Adrenal gland (tissue), 12 donors: Measurements from ENCODE around the gene MEGF11. TPM values are rescaled to one million over a fixed set of nuclear protein-coding genes. Genes with fewer than 3 reads are reported as not detected.

ENCODE experiments used
- DNase-seq, 7 donors: peaks; one replicate each; pipeline ENCODE4 v3.0.0-alpha.2; 2019 to 2020
- H3K27ac ChIP-seq, 5 donors: fragments of 200-600 bp; sonication (generic) in 4 of 5; 1 replicate in 3 of 5; 2 replicates in 2 of 5; pipeline versions ENCODE4 v1.5.1 to v1.8.0; 2016 to 2020; ENCODE audit warnings: mild to moderate bottlenecking in 1 of 5
- H3K27me3 ChIP-seq: fragments of 200-600 bp; 2 replicates; pipeline ENCODE4 v1.8.0; 2021
- H3K36me3 ChIP-seq, 2 donors: fragments of 200-600 bp; replicated peaks in 1 of 2; 1 replicate in 1 of 2; 2 replicates in 1 of 2; pipeline versions ENCODE4 v1.5.1 to v1.8.0; 2018 to 2022
- H3K4me1 ChIP-seq, 2 donors: fragments of 200-600 bp; replicated peaks in 1 of 2; 1 replicate in 1 of 2; 2 replicates in 1 of 2; pipeline versions ENCODE4 v1.5.1 to v1.8.0; 2018 to 2021
- H3K4me3 ChIP-seq, 4 donors: fragments of 200-600 bp; sonication (generic) in 3 of 4; one replicate each; pipeline ENCODE4 v1.5.1; 2016 to 2018
- H3K9me3 ChIP-seq, 3 donors: fragments of 200-600 bp; sonication (generic) in 1 of 3; replicated peaks in 1 of 3; 1 replicate in 2 of 3; 2 replicates in 1 of 3; pipeline versions ENCODE4 v1.5.1 to v1.8.0; 2016 to 2021
- POLR2A ChIP-seq, 2 donors: fragments of 450-650 bp; IDR thresholded peaks; one replicate each; pipeline ENCODE4 v1.6.1; 2017; ENCODE audit warnings: antibody characterized with exemption in 2 of 2, mild to moderate bottlenecking in 2 of 2, moderate library complexity in 1 of 2
- WGBS, 4 donors: extraction: QIAGEN DNeasy Blood & Tissue Kit in 2 of 4; methylation state at CpG; one replicate each; pipeline versions ENCODE4 v1.1.5 to v1.1.7; 2013 to 2017; 5-methylcytosine and 5-hydroxymethylcytosine counted together
- intact Hi-C, 2 donors: fragments of 100-400 bp; cut with DNase I; formaldehyde crosslinking; loops; one replicate each; pipeline versions ENCODE4 v1.14.1 to v1.15.0; 2022 to 2023
- polyA plus RNA-seq, 3 donors: library from polyadenylated mRNA; stranded (reverse); fragments of 200-250 nt in 2 of 3; fragments of 350-450 nt in 1 of 3; fragmentation: Illumina TruSeq in 1 of 3; extraction: RNeasy Lipid Tissue Mini Kit (QIAGEN cat#74804) in 1 of 3; gene quantifications; one replicate each; pipeline ENCODE4 v1.2.3, GENCODE V29; 2013 to 2014
- total RNA-seq, 9 donors: library from RNA; depleted of rRNA in 4 of 9; stranded (reverse); fragments of >200 nt in 4 of 9; fragments of 120-200 nt in 1 of 9; fragmentation: NEBNext Ultra II Directional in 1 of 9; extraction: Animal tissue kit (Norgen Biotek cat#: 25700) in 1 of 9; gene quantifications; one replicate each; pipeline versions ENCODE4 v1.1.0 to v1.2.4, GENCODE V29; 2013 to 2023
- TF ChIP-seq, protein P1 (sequence below), 6 experiments: fragments of 450-650 bp in 4 of 6; fragments of 200-600 bp in 2 of 6; sonication (generic) in 1 of 6; IDR thresholded peaks; 1 replicate in 5 of 6; 2 replicates in 1 of 6; pipeline versions ENCODE4 v1.5.1 to v1.8.0; 2016 to 2021; ENCODE audit warnings: antibody characterized with exemption in 6 of 6, mild to moderate bottlenecking in 2 of 6, moderate library complexity in 1 of 6
- donor health status: healthy with polysubstance abuse.
- donor health status: Bipolar disorder and iron deficiency.
- donor health status: DM: yes; HTN: yes; CAD: no.
- donor health status: DM: no; HTN: no; CAD: no.
- donor health status: DM: no; HTN: no; CAD: no.
- donor health status: DM: yes; HTN: yes; CAD: no.

Gene MEGF11
- total and polyA plus RNA-seq, 12 donors: 0.04 to 0.98 (median 0.14) TPM; not detected in 5

DNA sequence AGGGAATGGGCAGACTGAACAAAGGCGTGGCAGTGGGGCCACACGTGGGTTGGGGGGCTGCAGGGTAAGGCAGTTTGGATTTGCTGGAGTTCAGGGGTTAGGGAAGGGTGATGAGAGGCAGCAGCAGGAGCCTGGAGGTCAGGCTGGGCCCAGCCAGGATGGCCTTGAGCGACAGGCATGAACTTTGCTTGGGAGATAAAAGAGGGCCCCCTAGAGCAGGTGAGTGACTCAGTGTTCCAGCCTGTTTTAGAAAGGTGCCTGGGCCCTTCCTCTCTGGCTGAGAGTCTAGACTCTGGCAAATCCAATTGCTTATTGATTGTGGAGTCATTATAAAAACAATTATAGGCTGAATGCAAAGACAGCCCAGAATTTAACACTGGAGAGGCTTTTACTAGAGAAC lies 309.1 kb downstream of the MEGF11 start:
- TF ChIP-seq, protein P1, sequence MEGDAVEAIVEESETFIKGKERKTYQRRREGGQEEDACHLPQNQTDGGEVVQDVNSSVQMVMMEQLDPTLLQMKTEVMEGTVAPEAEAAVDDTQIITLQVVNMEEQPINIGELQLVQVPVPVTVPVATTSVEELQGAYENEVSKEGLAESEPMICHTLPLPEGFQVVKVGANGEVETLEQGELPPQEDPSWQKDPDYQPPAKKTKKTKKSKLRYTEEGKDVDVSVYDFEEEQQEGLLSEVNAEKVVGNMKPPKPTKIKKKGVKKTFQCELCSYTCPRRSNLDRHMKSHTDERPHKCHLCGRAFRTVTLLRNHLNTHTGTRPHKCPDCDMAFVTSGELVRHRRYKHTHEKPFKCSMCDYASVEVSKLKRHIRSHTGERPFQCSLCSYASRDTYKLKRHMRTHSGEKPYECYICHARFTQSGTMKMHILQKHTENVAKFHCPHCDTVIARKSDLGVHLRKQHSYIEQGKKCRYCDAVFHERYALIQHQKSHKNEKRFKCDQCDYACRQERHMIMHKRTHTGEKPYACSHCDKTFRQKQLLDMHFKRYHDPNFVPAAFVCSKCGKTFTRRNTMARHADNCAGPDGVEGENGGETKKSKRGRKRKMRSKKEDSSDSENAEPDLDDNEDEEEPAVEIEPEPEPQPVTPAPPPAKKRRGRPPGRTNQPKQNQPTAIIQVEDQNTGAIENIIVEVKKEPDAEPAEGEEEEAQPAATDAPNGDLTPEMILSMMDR (IDR thresholded peaks at IDR 0.05): no peak
- no peak for TF ChIP-seq POLR2A (IDR thresholded peaks at IDR 0.05)
- no peak for DNase-seq
- Histone ChIP-seq H3K4me3 (no peak overlapping the region), H3K4me1 (peaks cover 0 to 7% of the 10 kb centered on the region in 2 donors), H3K36me3 (no peaks in the 10 kb centered on the region), H3K9me3 (no peaks in the 10 kb centered on the region), H3K27me3 (no peaks in the 10 kb centered on the region), H3K27ac (no peak overlapping the region)
- WGBS, 4 donors: 73 to 74% (median 73%) methylated on average over 3 of the region's 3 CpGs
- intact Hi-C loops: no loop called here

DNA sequence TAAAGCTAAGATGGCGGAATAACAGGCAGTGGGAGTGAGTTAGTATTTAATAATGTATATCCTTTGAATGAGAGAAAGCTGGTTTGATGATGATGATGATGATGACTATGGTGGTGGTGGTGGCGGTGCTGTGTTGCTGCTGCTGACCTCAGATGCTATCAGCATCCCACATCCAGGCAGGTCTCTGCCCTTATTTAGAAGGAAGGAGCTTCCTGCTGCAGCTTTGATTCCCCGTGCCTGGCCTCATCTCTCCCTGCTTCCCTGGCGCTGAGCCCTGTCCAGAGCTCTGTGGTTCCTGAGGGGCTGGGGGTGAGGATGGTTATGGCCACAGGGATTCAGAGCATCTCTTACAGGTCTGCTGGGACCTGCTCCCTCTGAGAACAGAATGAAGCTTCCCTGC lies 311.1 kb downstream of the MEGF11 start:
- WGBS, 4 donors: 74 to 96% (median 79%) methylated on average over 3 to 4 of the region's 4 CpGs
- Histone ChIP-seq H3K27ac (no peak overlapping the region), H3K4me3 (no peak overlapping the region), H3K4me1 (peaks cover 0 to 7% of the 10 kb centered on the region in 2 donors), H3K9me3 (no peaks in the 10 kb centered on the region), H3K36me3 (no peaks in the 10 kb centered on the region), H3K27me3 (no peaks in the 10 kb centered on the region)
- no peak for DNase-seq
- TF ChIP-seq, protein P1 (IDR thresholded peaks at IDR 0.05): no peak
- no peak for TF ChIP-seq POLR2A (IDR thresholded peaks at IDR 0.05)
- intact Hi-C loops: no loop called here

DNA sequence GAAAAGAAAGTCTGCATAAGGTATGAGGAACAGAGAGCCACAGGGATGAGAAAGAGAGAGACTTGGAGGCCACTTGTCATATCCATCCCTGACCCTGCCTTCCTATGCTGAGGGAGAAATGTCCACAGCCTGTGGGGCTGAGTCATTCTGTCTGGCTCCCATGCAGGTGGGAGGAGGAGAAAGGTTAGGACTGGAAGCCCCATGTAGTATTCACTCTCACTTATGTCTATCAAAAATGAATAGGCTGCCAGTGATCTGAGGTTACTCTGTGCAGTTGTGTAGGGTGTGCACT lies 313.0 kb downstream of the MEGF11 start:
- Histone ChIP-seq H3K4me3 (no peak overlapping the region), H3K27me3 (no peaks in the 10 kb centered on the region), H3K36me3 (no peaks in the 10 kb centered on the region), H3K4me1 (peaks cover 0 to 7% of the 10 kb centered on the region in 2 donors), H3K27ac (peak overlapping the region in 1 of 5 donors; percentile 34), H3K9me3 (no peaks in the 10 kb centered on the region)
- intact Hi-C loops: no loop called here
- TF ChIP-seq, protein P1 (IDR thresholded peaks at IDR 0.05): no peak
- TF ChIP-seq POLR2A (IDR thresholded peaks at IDR 0.05): no peak
- peak in 2 of 7 donors; percentile 21 to 29 for DNase-seq

DNA sequence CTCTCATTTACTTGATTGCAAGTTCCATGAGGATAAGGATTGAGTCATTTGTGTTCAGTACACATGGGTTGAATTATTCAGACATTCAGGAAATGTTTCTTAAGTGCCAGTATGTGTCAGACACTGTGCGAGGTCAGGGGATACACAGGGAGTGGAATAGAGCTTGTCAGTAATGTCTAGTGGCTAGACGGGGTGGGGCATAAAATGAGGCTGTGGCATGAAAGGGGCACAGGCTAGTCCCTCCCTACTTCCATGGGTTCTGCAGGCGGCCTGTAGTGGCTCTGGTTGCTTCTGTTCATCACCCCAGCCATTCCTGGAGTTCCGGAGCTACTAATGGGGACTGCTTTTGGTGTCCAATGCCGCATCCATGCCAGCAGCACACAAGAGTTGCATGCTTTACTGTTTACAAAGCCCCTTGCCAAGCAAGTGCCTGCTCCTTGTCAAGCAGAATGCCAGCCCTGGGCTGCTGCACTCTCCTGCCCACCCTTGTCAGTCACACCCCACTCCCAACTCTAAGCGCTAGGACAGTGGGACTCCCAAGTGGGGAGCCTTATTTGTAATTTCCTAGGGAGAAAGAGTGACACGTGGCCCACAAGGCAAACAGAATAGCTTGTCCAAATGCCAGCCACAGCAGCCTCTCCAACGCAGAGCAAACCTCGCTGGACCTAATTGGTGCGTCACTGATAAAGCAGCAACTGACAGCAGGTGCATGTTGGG lies 313.5 kb downstream of the MEGF11 start:
- Histone ChIP-seq H3K4me1 (peaks cover 0 to 7% of the 10 kb centered on the region in 2 donors), H3K27me3 (no peaks in the 10 kb centered on the region), H3K36me3 (no peaks in the 10 kb centered on the region), H3K9me3 (no peaks in the 10 kb centered on the region), H3K27ac (peak overlapping the region in 1 of 5 donors; percentile 34), H3K4me3 (no peak overlapping the region)
- intact Hi-C loops: no loop called here
- peak in 2 of 7 donors; percentile 47 to 48 for DNase-seq
- no peak for TF ChIP-seq POLR2A (IDR thresholded peaks at IDR 0.05)
- TF ChIP-seq, protein P1 (IDR thresholded peaks at IDR 0.05): no peak
- 74 to 88% (median 82%) methylated on average over 10 of the region's 10 CpGs for WGBS, 4 donors
